K562 (cell line): ENCODE results near the gene STUB1. TPM values are rescaled to one million over a fixed set of nuclear protein-coding genes. Genes with fewer than 3 reads are reported as not detected.

Source experiments
- ATAC-seq: fragments of 200-7000 bp; cut with Tn5 transposase; 3 replicates; pipeline ENCODE4 v1.9.1; 2020; ENCODE audit warnings: moderate library complexity
- BruUV-seq: library from RNA; stranded (reverse); fragments of 400-500 nt; replicated peaks from 2 replicates; lab custom pipeline; 2021; lab: Mats Ljungman, UMichigan
- CTCF ChIA-PET: fragments of 300-600 bp; formaldehyde crosslinking; extraction: SDS; loops from one replicate; lab custom pipeline; 2021; ENCODE audit warnings: low intra/inter-chr PET ratio; lab: Yijun Ruan, JAX
- POLR2A ChIA-PET: fragments of 300-600, 350-650 bp; sonication (Branson Sonifier 250); formaldehyde crosslinking; extraction: SDS; loops from one replicate; lab custom pipeline; 2021; ENCODE audit warnings: antibody characterized with exemption, inconsistent platforms; lab: Yijun Ruan, JAX
- DNase-seq, 4 experiments: peaks; one replicate each; pipeline versions ENCODE4 v3.0.0 to v3.0.0-alpha.2; 2011 to 2018; ENCODE audit warnings: low spot score in 3 of 4, mixed read lengths in 3 of 4; ENCODE audit errors: extremely low read depth in 1 of 4
- FAIRE-seq: peaks from 2 replicates; lab custom pipeline; 2011; peaks lifted over from hg19 to GRCh38; lab: Jason Lieb, UNC
- H2AFZ ChIP-seq: 2 replicates; pipeline ENCODE4 v1.6.0; 2011; ENCODE audit warnings: low read depth, low read length, control low read depth, inconsistent platforms
- H3K27ac ChIP-seq: fragments of 200-600 bp; 3 replicates; pipeline ENCODE4 v1.8.0; 2011; ENCODE audit warnings: low read depth, mild to moderate bottlenecking, control low read depth, inconsistent platforms, low read length, moderate library complexity, mixed read lengths; ENCODE audit errors: extremely low read depth
- H3K27me3 ChIP-seq, 2 experiments: fragments of 300-600 bp in 1 of 2; 2 replicates in 1 of 2; 3 replicates in 1 of 2; pipeline versions ENCODE4 v1.6.0 to v1.8.0; 2011; ENCODE audit warnings: inconsistent platforms in 2 of 2, low read length in 2 of 2, mild to moderate bottlenecking in 1 of 2, mixed read lengths in 1 of 2, moderate library complexity in 1 of 2; ENCODE audit not compliant: control insufficient read depth in 2 of 2, insufficient read depth in 2 of 2
- H3K36me3 ChIP-seq: fragments of 300-600 bp; 3 replicates; pipeline ENCODE4 v1.8.0; 2011; ENCODE audit warnings: mild to moderate bottlenecking, low read length, inconsistent platforms; ENCODE audit not compliant: control insufficient read depth, insufficient read depth
- H3K4me1 ChIP-seq, 2 experiments: fragments of 200-600 bp in 1 of 2; replicated peaks in 1 of 2; 2 replicates in 1 of 2; 3 replicates in 1 of 2; pipeline versions ENCODE4 v1.5.1 to v1.8.0; 2011; ENCODE audit warnings: inconsistent platforms in 2 of 2, low read length in 2 of 2, mild to moderate bottlenecking in 1 of 2, mixed read lengths in 1 of 2, moderate library complexity in 1 of 2; ENCODE audit not compliant: control insufficient read depth in 2 of 2, insufficient read depth in 2 of 2
- H3K4me2 ChIP-seq: 2 replicates; pipeline ENCODE4 v1.6.1; 2011; ENCODE audit warnings: low read length, control low read depth, inconsistent platforms, mixed read lengths; ENCODE audit not compliant: insufficient read depth
- H3K4me3 ChIP-seq: fragments of 200-600 bp; sonication (generic), shearing (Covaris generic); 2 replicates; pipeline ENCODE4 v1.5.1; 2016; ENCODE audit warnings: control low read depth, inconsistent platforms
- H3K79me2 ChIP-seq: fragments of 200-600 bp; 3 replicates; pipeline ENCODE4 v1.8.0; 2011; ENCODE audit warnings: low read length, inconsistent platforms; ENCODE audit not compliant: control insufficient read depth, insufficient read depth
- H3K9ac ChIP-seq, 2 experiments: 2 replicates each; pipeline versions ENCODE4 v1.6.0 to v1.6.1; 2011; ENCODE audit warnings: low read depth in 2 of 2, low read length in 2 of 2, control low read depth in 1 of 2, inconsistent platforms in 1 of 2, mild to moderate bottlenecking in 1 of 2, mixed read lengths in 1 of 2; ENCODE audit not compliant: insufficient read depth in 1 of 2
- H3K9me1 ChIP-seq: one replicate; pipeline ENCODE4 v1.6.0; 2011; ENCODE audit warnings: inconsistent platforms, mild to moderate bottlenecking, low read length, moderate library complexity; ENCODE audit not compliant: control insufficient read depth, insufficient read depth
- H3K9me3 ChIP-seq: replicated peaks from 2 replicates; pipeline ENCODE4 v1.5.1; 2011; ENCODE audit warnings: low read depth, low read length, inconsistent platforms; ENCODE audit not compliant: control insufficient read depth, insufficient read depth
- H4K20me1 ChIP-seq: replicated peaks from 2 replicates; pipeline ENCODE4 v1.6.1; 2011; ENCODE audit warnings: low read length, inconsistent platforms, mixed read lengths; ENCODE audit not compliant: control insufficient read depth, insufficient read depth
- CCNT2 ChIP-seq: IDR thresholded peaks from 2 replicates; pipeline ENCODE4 v1.6.1; 2011; ENCODE audit warnings: borderline replicate concordance, low read depth, mild to moderate bottlenecking, moderate library complexity, mixed read lengths, low read length; ENCODE audit not compliant: insufficient read length; ENCODE audit errors: extremely low read depth
- KLF1 ChIP-seq: fragments of 450-650 bp; IDR thresholded peaks from 2 replicates; pipeline ENCODE4 v1.6.1; 2016; ENCODE audit warnings: missing genetic modification characterization, missing compliant biosample characterization
- NR2C2 ChIP-seq, 2 experiments: fragments of 200-800 bp in 1 of 2; sonication (Bioruptor generic) in 1 of 2; sonication (generic) in 1 of 2; formaldehyde crosslinking in 1 of 2; IDR thresholded peaks; 2 replicates each; pipeline versions ENCODE4 v1.6.1 to v1.8.0; 2016 to 2022; ENCODE audit warnings: mild to moderate bottlenecking in 1 of 2, missing compliant biosample characterization in 1 of 2, missing genetic modification characterization in 1 of 2, missing genetic modification reagents in 1 of 2
- RBFOX2 ChIP-seq: fragments of 200-400 bp; formaldehyde crosslinking; IDR thresholded peaks from 2 replicates; pipeline ENCODE4 v1.6.1; 2017; ENCODE audit warnings: low read depth, mild to moderate bottlenecking, low read length, moderate library complexity
- RREB1 ChIP-seq: fragments of 250-450 bp; sonication (Bioruptor Pico); IDR thresholded peaks from 2 replicates; pipeline ENCODE4 v1.4.0; 2020
- WGBS: fragments of 100-300 bp; shearing (Covaris generic); methylation state at CpG from one replicate; pipeline ENCODE4 v1.1.6; 2016; ENCODE audit warnings: low coverage, mixed read lengths; ENCODE audit not compliant: insufficient coverage; ENCODE audit errors: missing lambda C conversion rate; 5-methylcytosine and 5-hydroxymethylcytosine counted together
- in situ Hi-C: fragments of 300-500 bp; cut with MboI; formaldehyde crosslinking; loops from 4 replicates; pipeline ENCODE4 v1.15.0; 2018; ENCODE audit warnings: inconsistent platforms, mixed read lengths
- intact Hi-C: fragments of 100-400 bp; cut with micrococcal nuclease; formaldehyde crosslinking; loops from 2 replicates; pipeline ENCODE4 v1.14.2; 2022
- polyA plus RNA-seq, 8 experiments: library from polyadenylated mRNA; depleted of rRNA in 4 of 8; stranded (reverse) in 5 of 8; unstranded in 3 of 8; fragments of >200 nt; fragmentation: Nextera tagmentation in 2 of 8; fragmentation: Illumina TruSeq in 1 of 8; extraction: Ambion mirVana in 2 of 8; extraction: Trizol in 1 of 8; gene quantifications; 2 replicates each; pipeline versions ENCODE4 v1.2.1 to v1.2.3, GENCODE V29; 2011 to 2014; ENCODE audit warnings: inconsistent platforms in 1 of 8, missing spikeins in 1 of 8
- total RNA-seq, 7 experiments: library from RNA; depleted of rRNA in 6 of 7; stranded (reverse); fragments of >200 nt in 6 of 7; fragmentation: Illumina TruSeq in 2 of 7; extraction: Trizol in 2 of 7; gene quantifications; 2 replicates each; pipeline versions ENCODE4 v1.2.1 to v1.2.3, GENCODE V29; 2011 to 2021; ENCODE audit warnings: low replicate concordance in 1 of 7
- TF ChIP-seq, protein P1 (sequence below), 2 experiments: IDR thresholded peaks; 2 replicates each; pipeline ENCODE4 v1.6.1; 2012; ENCODE audit warnings: improper control_type of control experiment in 2 of 2, low read depth in 2 of 2, low read length in 2 of 2, borderline replicate concordance in 1 of 2
- TF ChIP-seq, protein P2 (sequence below), 2 experiments: fragments of 450-650 bp in 1 of 2; IDR thresholded peaks; 2 replicates each; pipeline ENCODE4 v1.6.1; 2011 to 2017; ENCODE audit warnings: low read depth in 2 of 2, antibody characterized with exemption in 1 of 2, borderline replicate concordance in 1 of 2, low read length in 1 of 2, mild to moderate bottlenecking in 1 of 2, mixed read lengths in 1 of 2; ENCODE audit not compliant: control insufficient read depth in 1 of 2

Gene STUB1
- total and polyA plus RNA-seq, 9 of the 15 experiments (the other 6 are each of a cell fraction or from before 2014, with no cell fraction given) = 10.6 to 251 (median 152) TPM

DNA sequence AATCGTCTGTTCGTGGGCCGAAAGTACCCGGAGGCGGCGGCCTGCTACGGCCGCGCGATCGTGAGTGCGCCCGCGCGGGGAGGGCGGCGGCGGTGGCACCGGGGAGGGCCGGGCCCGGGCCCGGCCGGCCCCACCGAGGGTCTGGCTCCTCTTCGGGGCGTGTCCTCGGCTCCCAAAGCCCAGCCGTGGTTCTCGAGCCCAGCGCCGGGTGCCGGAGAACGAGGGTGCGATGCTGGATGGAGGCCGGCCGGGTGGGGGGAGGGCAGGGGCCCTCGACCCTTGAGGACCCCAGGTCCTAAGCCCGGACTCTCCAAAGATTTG lies 375 bp downstream of the STUB1 start:
- Histone ChIP-seq H3K9ac (peak overlapping the region; percentile 83 to 98), H3K79me2 (peaks cover 41% of the 10 kb centered on the region), H3K27ac (peak overlapping the region; percentile 89), H3K4me2 (peak overlapping the region; percentile 75), H4K20me1 (peaks cover 21% of the 10 kb centered on the region), H3K36me3 (peaks cover 42% of the 10 kb centered on the region), H3K9me1 (peaks cover 11% of the 10 kb centered on the region), H3K9me3 (no peaks in the 10 kb centered on the region), H2AFZ (no peak overlapping the region; the same call in 1 of the 2 replicates), H3K27me3 (no peaks in the 10 kb centered on the region), H3K4me3 (peak overlapping the region; percentile 98), H3K4me1 (peaks cover 33 to 98% of the 10 kb centered on the region in 2 experiments)
- DNase-seq (peak in 1 of 4 experiments; percentile 34), FAIRE-seq (no peak), ATAC-seq (no peak)
- BruUV-seq = no TSS peak
- in situ Hi-C loops (no loop called here), intact Hi-C loops (loop anchor here (5.0 kb wide), 1 partner anchor 283 kb away; the partner anchor contains the start of gene NME4)
- ChIA-PET POLR2A (interaction anchor here (0.5 to 1.8 kb wide), 10 partner anchors 10 to 1118 kb away, joined by 3 to 10 read pairs (median 3); partner anchors contain the start of genes WDR24 and WFIKKN1), CTCF (no interaction called here)
- 3% methylated on average over 19 of the region's 38 CpGs for WGBS
- peak; percentile 34 for TF ChIP-seq CCNT2
- TF ChIP-seq, protein P1, sequence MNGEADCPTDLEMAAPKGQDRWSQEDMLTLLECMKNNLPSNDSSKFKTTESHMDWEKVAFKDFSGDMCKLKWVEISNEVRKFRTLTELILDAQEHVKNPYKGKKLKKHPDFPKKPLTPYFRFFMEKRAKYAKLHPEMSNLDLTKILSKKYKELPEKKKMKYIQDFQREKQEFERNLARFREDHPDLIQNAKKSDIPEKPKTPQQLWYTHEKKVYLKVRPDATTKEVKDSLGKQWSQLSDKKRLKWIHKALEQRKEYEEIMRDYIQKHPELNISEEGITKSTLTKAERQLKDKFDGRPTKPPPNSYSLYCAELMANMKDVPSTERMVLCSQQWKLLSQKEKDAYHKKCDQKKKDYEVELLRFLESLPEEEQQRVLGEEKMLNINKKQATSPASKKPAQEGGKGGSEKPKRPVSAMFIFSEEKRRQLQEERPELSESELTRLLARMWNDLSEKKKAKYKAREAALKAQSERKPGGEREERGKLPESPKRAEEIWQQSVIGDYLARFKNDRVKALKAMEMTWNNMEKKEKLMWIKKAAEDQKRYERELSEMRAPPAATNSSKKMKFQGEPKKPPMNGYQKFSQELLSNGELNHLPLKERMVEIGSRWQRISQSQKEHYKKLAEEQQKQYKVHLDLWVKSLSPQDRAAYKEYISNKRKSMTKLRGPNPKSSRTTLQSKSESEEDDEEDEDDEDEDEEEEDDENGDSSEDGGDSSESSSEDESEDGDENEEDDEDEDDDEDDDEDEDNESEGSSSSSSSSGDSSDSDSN (IDR thresholded peaks at IDR 0.05; ENCODE audit: borderline replicate concordance in 1 of 2, low read depth in 2 of 2, low read length in 2 of 2) = 0 out of 4 replicates have a peak, but pooled peaks of 1 of the 2 experiments have one; percentile 27
- TF ChIP-seq, protein P2, sequence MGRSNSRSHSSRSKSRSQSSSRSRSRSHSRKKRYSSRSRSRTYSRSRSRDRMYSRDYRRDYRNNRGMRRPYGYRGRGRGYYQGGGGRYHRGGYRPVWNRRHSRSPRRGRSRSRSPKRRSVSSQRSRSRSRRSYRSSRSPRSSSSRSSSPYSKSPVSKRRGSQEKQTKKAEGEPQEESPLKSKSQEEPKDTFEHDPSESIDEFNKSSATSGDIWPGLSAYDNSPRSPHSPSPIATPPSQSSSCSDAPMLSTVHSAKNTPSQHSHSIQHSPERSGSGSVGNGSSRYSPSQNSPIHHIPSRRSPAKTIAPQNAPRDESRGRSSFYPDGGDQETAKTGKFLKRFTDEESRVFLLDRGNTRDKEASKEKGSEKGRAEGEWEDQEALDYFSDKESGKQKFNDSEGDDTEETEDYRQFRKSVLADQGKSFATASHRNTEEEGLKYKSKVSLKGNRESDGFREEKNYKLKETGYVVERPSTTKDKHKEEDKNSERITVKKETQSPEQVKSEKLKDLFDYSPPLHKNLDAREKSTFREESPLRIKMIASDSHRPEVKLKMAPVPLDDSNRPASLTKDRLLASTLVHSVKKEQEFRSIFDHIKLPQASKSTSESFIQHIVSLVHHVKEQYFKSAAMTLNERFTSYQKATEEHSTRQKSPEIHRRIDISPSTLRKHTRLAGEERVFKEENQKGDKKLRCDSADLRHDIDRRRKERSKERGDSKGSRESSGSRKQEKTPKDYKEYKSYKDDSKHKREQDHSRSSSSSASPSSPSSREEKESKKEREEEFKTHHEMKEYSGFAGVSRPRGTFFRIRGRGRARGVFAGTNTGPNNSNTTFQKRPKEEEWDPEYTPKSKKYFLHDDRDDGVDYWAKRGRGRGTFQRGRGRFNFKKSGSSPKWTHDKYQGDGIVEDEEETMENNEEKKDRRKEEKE (IDR thresholded peaks at IDR 0.05; ENCODE audit: borderline replicate concordance in 1 of 2, control insufficient read depth in 1 of 2, low read depth in 2 of 2, low read length in 1 of 2) = no peak
- no peak for TF ChIP-seq NR2C2 (CRISPR knock-in tag; IDR thresholded peaks at IDR 0.05)
- peak; percentile 9; the same call in 1 of the 2 replicates for TF ChIP-seq NR2C2 (tag; IDR thresholded peaks at IDR 0.05)
- 0 out of 2 replicates have a peak, but pooled peaks have one; percentile 3 for TF ChIP-seq KLF1
- TF ChIP-seq RREB1 (CRISPR knock-in tag) = 0 out of 2 replicates have a peak, but pooled peaks have one; percentile 11
- TF ChIP-seq RBFOX2 = peak; percentile 33
